ENCODE measurements around the gene EIF2B5.

EIF2B5 gene

GRCh38 chr3:184193991-184194539 lies 58.9 kb downstream of the EIF2B5 start:
- no peak for DNase-seq (ENCODE audit: low read depth in 3 of 3, low spot score in 1 of 3)
